Glomerular endothelial cell (primary cell): Measurements from ENCODE around the gene SYNE2. TPM values are rescaled to one million over a fixed set of nuclear protein-coding genes. Genes with fewer than 3 reads are reported as not detected.
"Not testable (repeated sequence)": the region's sequence is repeated elsewhere in the genome, so short reads cannot be mapped to it uniquely, and the experiment has no call there.

Experiments used
- DNase-seq: peaks from one replicate; pipeline ENCODE4 v3.0.0-alpha.2; 2011; ENCODE audit warnings: low read depth, low spot score; ENCODE audit errors: extremely low read depth
- total RNA-seq: library from RNA; depleted of rRNA; stranded (reverse); fragments of >200 nt; gene quantifications from 2 replicates; pipeline ENCODE4 v1.2.3, GENCODE V29; 2015

Gene SYNE2
- total RNA-seq: 15.9 and 35.6 TPM in 2 replicates

GRCh38 chr14:63852817-63853731, at the start of gene SYNE2:
Gene SYNE2 (plus strand): TSS chr14:63853004. CDS start chr14:63909149, 56,145 bp downstream.
- no peak for DNase-seq

GRCh38 chr14:63803221-63803791, 49.5 kb upstream of the SYNE2 start:
- not testable (repeated sequence) for DNase-seq

DNA sequence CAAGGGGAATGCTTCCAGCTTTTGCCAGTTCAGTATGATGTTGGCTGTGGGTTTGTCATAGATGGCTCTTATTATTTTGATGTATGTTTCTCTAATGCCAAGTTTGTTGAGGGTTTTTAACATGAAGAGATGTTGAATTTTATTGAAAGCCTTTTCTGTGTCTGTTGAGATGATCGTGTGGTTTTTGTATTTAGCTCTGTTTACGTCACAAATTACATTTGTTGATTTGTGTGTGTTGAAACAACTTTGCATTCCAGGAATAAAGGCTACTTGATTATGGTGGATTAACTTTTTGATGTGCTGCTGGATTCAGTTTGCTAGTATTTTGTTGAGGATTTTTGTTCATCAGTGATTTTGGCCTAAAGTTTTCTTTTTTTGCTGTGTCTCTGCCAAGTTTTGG, 46.7 kb upstream of the SYNE2 start:
- not testable (repeated sequence) for DNase-seq

DNA sequence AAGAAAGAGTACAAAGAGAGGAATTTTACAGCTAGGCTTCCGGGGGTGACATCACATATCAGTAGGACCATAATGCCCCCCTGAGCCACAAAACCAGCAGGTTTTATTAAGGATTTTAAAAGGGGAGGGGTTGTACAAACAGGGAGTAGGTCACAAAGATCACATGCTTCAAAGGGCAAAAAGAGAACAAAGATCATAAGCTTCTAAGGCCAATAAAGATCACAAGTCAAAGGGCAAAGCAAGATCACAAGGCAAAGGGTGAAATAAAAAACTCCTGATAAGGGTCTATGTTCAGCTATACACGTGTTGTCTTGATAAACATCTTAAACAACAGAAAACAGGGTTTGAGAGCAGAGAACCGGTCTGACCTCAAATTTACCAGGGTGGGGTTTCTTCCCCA, 41.1 kb upstream of the SYNE2 start:
- DNase-seq: not testable (repeated sequence)

- no peak for DNase-seq
Observed at GRCh38 chr14:63833728-63834127, 19.1 kb upstream of the SYNE2 start.

GRCh38 chr14:63840981-63841380, 11.8 kb upstream of the SYNE2 start:
- DNase-seq: no peak

GRCh38 chr14:63843796-63844195, 9.0 kb upstream of the SYNE2 start:
- DNase-seq: no peak

GRCh38 chr14:63848890-63849289, 3.9 kb upstream of the SYNE2 start:
- DNase-seq: no peak

GRCh38 chr14:63852271-63852816, 460 bp upstream of the SYNE2 start:
- DNase-seq: no peak

DNA sequence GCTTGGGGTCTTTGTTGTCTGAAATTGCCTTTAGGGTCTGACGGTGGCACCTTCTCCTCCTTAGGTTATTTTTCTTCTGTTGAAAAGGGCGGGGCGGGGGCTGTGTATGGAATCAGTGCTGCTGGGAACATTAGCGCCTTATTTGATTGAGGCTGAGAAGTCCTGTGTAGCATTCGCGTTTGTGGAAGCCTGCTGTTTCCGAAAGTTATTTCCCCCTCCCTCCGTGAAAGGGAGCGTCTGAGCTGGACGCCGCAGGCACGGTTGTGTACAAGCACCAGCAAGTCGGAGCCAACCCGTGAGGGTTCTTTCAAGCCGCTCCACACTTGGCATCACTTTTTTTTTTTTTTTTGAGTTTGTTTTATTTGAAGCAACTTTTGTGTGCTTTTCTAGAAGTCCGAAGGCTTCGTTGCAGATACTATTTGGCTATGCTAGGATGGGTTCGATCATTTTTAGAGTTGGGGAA, 1.1 kb downstream of the SYNE2 start:
- no peak for DNase-seq

DNA sequence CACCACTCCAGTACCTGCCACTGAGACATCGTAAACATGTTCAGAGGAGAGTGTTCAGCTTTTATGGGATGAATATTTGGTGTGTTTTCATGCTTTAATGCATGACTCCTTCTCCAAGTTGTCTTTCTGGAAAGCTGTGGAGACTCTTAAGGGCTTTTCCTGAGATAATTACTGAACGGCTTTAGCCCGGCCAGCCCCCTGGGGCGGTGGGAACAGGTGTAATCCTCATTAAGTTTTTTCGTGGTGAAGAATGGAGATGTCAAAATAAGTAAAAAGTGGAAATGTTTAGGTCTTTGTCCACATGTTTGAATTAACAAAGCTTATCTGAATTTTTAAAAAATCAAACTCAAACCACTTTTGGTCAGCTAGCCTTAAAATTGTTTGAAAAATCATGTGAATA, 1.5 kb downstream of the SYNE2 start:
- no peak for DNase-seq

- no peak for DNase-seq
Observed at GRCh38 chr14:63855281-63855680, 2.5 kb downstream of the SYNE2 start.

- no peak for DNase-seq
Observed at GRCh38 chr14:63857466-63858030, 4.7 kb downstream of the SYNE2 start.

DNA sequence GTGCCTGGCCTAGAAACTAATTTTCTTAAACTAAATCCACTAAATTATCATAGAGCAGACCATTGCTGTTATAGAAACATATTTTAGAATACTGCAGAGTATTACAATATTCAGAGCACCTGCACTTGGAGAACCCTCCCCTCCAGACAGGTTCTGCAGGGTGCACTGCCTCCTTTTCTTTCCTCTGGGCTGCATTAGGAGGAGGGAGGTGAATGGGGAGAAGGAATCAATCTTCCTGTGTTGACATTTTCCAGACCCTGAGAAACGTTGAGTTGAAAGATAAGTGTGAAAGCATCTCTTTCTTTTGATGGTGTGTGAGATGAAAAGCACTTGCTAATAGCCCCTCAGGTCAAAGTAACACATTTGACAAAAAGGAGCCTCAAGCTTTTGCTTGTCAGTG, 7.3 kb downstream of the SYNE2 start:
- DNase-seq: no peak

GRCh38 chr14:63862163-63862562, 9.4 kb downstream of the SYNE2 start:
- DNase-seq: no peak

GRCh38 chr14:63863004-63863403, 10.2 kb downstream of the SYNE2 start:
- DNase-seq: no peak

DNA sequence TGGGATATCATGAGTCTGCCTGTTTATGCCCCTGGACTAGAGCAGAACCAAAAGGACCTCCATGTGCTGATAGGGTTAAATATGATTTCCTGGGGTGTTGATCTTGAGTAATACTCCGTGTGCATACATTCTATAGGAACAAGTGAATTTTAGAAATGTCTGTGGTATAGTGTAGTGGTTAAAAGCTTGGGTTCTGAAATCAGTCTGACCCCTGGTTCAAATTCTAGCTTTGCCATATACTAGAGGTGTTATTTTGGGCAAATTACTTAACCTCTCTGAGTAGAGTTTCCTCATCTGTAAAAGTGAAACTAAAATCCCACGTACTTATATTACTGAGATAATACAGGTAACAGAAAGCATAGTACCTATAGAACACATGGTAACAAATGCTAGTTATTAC, 12.0 kb downstream of the SYNE2 start:
- DNase-seq: not testable (repeated sequence)

DNA sequence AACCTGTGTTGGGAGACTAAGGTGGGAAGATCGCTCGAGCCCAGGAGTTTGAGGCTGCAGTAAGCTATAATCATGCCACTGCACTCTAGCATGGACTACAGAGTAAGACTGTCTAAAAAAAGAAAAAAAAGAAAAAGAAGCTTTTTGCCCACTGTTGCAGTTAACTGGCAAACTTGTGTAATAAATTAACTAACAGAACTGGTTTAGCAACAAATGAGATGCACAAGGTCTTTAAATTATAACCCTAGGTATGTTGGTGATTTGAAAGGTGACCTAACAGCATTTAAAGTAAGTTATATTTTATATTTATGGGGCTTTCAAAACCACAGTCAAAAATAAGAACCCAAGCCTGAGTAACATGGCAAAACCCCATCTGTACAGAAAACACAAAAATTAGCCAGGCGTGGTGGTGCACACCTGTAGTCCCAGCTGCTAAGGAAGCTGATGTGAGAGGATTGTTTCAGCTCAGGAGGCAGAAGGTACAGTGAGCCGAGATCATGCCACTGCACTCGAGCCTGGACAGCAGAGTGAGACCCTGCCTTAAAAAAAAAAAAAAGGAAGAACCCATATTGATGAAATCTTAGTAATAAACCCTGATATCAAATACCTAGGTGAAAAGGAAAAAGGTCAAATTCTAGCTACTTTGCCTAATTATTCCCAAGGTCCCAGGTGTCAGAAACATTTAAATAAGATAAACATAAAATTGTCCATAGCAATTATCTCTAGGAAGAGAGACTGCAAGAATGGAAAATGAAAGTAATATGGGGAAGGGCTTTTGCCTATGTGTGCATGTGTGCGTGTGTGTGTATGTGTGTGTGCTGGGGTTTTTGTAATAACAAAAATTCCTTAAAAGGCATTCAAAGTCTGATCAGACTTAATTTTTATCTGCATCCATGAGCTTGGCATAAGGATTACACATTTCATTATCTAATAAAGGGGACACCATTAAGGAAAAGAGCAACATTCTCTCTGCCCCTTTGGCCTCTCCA, 15.4 kb downstream of the SYNE2 start:
- DNase-seq: no peak

DNA sequence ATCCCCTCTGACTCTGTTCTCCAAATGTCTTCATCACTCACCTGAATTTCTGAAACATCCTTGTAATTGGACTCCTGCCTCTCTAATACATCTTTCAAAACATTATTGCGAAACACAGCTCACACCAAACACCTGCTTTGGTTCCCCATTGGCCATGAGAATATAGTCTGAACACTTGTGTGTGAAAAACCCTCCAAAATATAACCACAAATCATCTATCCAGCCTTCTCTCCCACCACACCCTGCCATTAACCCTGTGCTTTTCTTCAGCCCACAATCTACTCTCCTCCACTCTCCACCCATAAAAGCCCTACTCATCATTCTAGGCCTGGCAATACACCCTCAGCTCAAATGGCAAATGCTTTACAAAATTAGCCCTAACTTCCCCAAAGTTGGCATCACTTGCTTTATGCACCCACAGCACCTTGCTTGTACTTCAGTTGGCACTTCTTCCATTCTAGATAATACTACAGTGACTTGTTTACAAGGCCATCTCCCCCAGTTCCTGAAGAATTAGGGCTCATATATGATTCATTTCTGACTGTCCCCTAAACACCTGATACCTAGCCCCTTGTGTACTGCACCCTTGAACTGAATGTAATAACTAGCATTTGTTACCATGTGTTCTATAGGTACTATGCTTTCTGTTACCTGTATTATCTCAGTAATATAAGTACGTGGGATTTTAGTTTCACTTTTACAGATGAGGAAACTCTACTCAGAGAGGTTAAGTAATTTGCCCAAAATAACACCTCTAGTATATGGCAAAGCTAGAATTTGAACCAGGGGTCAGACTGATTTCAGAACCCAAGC, 17.3 kb downstream of the SYNE2 start:
- DNase-seq: not testable (repeated sequence)

GRCh38 chr14:63870753-63871037, 17.9 kb downstream of the SYNE2 start:
- DNase-seq: not testable (repeated sequence)
